Measurements from ENCODE around the gene NFE2L2.

DNA sequence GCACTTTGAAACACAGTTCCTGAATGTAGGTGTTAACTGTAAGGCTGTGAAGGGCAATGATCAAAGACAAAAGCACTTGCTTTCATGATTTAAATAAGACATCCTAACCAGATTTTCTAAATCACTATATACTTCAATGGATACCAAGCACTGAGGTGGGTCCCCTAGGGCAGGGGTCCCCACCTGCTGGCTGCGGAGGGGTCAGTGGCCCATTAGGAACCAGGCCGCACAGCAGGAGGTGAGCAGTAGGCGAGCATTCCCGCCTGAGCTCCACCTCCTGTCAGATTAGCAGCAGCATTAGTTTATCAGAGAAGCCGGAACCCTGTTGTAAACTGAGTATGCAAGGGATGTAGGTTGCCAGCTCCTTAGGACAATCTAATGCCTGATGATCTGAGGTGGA, 7.1 kb downstream of the NFE2L2 start:
- no peak for TF ChIP-seq POLR2A (IDR thresholded peaks at IDR 0.05)
- TF ChIP-seq, protein P1, sequence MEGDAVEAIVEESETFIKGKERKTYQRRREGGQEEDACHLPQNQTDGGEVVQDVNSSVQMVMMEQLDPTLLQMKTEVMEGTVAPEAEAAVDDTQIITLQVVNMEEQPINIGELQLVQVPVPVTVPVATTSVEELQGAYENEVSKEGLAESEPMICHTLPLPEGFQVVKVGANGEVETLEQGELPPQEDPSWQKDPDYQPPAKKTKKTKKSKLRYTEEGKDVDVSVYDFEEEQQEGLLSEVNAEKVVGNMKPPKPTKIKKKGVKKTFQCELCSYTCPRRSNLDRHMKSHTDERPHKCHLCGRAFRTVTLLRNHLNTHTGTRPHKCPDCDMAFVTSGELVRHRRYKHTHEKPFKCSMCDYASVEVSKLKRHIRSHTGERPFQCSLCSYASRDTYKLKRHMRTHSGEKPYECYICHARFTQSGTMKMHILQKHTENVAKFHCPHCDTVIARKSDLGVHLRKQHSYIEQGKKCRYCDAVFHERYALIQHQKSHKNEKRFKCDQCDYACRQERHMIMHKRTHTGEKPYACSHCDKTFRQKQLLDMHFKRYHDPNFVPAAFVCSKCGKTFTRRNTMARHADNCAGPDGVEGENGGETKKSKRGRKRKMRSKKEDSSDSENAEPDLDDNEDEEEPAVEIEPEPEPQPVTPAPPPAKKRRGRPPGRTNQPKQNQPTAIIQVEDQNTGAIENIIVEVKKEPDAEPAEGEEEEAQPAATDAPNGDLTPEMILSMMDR (IDR thresholded peaks at IDR 0.05): no peak
- TF ChIP-seq POLR2AphosphoS5 (IDR thresholded peaks at IDR 0.05): no peak
- TF ChIP-seq EP300 (IDR thresholded peaks at IDR 0.05): no peak

Measured in upper lobe of left lung (tissue), 4 donors.